Activated CD4-positive, CD25-positive, alpha-beta regulatory T cell (primary cell): Measurements from ENCODE around the gene RCC1.
A peak's percentile ranks its signal among the peaks of the same experiment; 100 is the strongest.
"Not testable (repeated sequence)": the region's sequence is repeated elsewhere in the genome, so short reads cannot be mapped to it uniquely, and the experiment has no call there.

Source experiments
- DNase-seq, 4 experiments: peaks; one replicate each; lab custom pipeline; 2025; lab: John Stamatoyannopoulos, UW

RCC1 gene, protein sequence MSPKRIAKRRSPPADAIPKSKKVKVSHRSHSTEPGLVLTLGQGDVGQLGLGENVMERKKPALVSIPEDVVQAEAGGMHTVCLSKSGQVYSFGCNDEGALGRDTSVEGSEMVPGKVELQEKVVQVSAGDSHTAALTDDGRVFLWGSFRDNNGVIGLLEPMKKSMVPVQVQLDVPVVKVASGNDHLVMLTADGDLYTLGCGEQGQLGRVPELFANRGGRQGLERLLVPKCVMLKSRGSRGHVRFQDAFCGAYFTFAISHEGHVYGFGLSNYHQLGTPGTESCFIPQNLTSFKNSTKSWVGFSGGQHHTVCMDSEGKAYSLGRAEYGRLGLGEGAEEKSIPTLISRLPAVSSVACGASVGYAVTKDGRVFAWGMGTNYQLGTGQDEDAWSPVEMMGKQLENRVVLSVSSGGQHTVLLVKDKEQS

DNA sequence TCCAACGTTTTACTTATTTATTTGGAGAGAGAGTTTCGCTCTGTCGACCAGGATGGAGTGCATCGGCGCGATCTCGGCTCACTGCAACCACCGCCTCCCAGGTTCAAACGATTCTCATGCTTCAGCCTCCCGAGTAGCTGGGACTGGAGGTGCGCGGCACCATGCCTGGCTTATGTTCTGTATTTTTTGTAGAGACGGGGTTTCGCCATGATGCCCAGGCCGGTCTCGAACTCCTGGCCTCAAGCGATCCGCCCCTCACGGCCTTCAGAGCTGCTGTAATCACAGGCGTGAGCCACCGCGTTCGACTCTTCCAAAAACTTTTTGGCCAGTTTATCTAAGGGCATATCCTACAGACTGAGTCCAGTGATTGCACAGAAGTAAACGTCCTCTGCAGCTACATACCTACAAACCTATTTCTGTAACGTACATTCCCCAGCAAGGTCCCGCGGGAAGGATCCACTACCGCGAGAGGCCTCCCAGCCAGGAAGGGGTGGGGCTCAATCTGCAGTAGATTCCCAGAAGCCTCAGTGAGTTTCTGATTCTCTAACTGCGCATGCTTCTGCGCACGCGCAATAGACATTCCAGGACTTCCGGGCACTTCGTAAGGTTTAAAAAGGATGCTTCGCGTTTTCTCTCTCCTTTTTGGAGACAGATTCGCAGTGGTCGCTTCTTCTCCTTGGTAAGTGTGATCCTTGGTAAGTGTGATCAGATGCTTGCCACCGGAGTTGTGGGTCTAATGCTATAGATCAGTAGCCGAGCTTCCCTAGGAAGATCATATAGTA, at the start of gene RCC1:
RCC1 (plus strand) TSS at position 638 of the 782 bp plus-strand sequence. CDS start 23,824 bp downstream, outside the sequence.
- DNase-seq = peak; percentile 79 to 90 (median 88)

DNA sequence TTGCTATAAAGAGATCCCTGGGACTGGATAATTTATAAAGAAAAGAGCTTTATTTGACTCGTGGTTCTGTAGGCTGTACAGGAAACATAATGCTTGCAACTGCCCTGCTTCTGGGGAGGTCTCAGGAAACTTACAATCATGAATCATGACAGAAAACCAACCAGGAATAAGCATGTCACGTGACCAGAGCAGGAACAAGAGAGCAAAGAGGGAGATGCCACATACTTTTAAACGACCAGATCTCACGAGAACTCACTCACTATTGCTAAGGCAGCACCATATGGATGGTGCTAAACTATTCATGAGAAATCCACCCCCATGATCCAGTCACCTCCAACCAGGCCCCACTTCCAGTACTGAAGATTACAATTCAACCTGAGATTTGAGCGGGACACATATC, 49.8 kb upstream of the RCC1 start:
- no peak for DNase-seq

DNA sequence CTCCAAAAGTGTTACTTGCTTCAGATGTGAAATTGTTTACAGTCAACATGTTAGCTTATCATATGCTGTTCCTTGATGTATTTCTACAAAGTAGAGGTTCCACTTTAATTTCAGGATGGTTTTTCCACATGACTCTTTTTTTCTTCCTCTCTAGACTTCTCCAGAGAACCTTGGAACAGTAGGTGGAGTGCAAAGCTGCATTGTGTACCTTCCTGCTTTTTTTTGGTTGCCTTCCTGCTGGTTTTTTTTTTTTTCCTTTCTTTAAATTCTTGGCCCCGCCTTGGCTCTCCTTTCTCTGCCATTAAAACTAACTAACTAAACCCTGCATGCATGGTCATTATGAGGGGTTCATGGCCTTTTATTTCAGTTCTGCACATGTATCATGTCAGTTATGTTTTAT, 48.2 kb upstream of the RCC1 start:
- DNase-seq = no peak

DNA sequence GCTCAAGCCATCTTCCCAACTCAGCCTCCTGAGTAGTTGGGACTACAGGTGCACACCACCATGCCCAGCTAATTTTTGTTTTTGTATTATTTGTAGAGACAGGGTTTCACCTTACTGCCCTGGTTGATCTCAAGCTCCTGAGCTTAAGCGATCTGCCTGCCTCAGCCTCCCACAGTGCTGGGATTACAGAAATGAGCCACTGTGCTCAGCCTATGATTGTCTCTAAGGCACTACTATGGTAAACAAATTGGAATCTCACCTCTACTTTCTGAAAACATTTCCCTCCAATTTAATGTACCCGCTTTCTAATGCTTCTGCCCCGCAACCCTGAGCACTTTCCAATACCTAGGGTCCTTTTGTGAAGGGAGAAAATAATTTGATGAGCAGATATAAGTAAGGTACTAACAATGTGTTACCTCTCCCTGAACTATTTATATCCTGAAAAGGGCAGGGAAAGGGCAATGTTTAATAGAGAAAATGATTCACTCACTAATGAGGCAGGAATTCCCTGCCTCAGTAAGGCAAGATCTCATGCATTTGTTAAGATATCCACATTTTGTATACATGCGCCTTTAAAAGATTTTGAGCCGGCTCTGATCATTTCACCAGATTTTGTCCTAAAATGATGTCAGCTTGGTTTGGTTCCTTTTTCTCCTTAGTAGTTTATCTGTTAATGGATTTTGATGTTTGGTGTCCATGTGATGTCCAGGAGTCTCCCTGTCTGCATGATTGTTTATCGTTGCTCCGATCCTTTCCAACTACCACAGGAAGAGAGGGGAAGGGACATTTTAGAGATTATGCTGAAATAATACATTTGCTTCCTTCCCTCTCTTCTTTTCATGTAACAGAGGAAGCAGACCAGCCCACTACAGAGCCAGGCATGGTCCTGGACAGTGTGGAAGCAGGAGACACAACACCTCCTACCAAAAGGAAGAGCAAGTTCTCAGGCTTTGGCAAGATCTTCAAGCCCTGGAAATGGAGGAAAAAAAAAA, 47.3 kb upstream of the RCC1 start:
- no peak for DNase-seq

DNA sequence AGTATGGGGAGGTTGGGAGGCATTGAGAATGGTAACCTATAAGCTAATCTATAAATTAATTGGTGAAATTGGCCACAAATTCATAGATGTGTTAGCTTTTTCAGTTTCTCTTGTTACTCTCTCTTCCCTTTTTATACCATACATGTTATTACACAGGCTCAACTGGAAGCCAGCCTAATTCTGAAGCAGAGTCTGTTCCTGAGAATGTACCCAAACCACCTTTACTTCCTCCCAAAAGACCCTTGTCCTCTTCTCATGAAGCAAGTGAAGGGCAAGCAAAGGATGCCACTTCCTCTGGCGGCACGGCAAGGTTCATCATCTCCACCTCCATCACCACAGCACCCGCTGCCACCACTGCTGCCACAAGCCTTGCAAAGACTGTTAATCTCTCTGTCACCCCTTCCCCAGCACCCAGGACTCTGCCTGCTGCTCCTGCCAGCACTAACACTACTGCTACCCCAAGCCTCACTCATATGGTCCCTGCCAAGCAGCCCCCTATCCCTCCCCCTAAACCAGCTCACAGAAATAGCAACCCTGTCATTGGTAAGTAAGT, 39.5 kb upstream of the RCC1 start:
- no peak for DNase-seq

DNA sequence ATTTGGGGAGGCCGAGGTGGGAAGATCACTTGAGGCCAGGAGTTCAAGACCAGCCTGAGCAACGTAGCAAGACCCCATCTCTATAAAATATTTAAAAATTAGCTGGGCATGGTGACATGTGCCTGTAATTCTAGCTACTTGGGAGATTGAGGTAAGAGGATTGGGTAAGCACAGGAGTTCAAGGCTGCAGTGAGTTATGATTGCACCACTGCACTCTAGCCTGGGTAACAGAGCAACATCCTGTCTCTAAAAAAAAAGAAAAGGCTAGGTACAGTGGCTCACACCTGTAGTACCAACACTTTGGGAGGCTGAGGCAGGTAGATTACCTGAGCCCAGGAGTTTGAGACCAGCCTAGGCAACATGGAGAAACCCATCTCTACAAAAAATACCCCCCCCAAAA, 35.7 kb upstream of the RCC1 start:
- DNase-seq = no peak

DNA sequence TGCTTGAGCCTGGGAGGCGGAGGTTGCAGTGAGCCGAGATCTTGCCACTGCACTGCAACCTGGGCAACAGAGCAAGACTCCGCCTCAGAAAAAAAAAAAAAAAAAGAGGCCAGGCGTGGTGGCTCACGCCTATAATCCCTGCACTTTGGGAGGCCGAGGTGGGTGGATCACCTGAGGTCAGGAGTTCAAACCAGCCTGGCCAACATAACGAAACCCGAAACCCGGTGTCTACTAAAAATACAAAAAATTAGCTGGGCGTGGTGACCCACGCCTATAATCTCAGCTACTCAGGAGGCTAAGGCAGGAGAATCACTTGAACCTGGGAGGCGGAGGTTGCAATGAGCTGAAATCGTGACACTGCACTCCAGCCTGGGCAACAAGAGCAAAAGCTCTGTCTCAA, 26.3 kb upstream of the RCC1 start:
- not testable (repeated sequence) for DNase-seq

DNA sequence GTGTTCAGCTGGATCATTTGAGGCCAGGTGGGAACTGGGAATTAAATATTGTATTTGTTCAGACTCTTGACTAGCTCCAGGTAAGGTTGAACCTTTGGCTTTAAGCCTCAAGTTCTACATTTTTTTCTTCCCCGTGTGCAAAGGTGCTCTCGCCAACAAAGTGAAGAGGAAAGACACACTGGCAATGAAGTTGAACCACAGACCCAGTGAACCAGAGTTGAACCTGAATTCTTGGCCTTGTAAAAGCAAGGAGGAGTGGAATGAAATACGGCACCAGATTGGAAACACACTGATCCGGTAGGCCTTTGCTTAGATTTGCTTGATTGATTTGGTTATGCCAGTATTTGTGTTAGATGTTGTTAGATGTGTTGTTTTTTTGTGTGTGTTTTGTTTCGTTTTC, 25.5 kb upstream of the RCC1 start:
- DNase-seq = no peak

DNA sequence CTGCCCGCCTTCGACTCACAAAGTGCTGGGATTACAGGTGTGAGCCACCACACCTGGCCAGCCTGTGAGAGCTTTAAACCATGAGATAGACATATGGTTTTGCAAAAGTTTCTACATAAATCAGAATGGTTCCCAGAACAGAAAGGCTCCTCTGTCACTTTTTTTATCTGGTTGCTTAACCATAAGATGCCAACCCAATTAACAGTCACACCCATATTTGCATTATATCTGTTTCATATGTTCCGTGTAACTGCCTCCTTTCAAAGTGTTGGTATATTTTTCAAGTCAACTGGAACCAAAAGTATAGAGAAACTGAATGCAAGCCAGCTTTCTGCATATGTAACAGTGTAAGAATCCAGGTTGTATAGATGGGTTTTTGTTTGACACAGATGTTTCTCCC, 23.7 kb upstream of the RCC1 start:
- no peak for DNase-seq

DNA sequence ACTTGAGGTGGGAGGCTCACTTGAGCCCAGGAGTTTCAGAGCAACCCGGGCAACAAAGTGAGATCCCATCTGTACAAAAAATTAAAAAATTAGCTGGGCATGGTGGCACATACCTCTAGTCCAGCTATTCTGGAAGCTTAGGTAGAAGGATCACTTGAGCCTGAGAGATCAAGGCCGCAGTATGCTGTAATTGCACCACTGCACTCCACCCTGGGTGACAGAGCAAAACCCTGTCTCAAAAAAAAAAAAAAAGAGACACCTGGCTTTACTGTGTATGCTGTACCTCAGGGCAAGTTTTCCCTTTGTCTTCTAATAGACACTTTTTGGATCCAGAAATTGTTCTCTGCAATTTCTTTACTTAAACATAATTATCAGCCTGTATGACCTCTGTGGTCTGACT, 23.1 kb upstream of the RCC1 start:
- no peak for DNase-seq

DNA sequence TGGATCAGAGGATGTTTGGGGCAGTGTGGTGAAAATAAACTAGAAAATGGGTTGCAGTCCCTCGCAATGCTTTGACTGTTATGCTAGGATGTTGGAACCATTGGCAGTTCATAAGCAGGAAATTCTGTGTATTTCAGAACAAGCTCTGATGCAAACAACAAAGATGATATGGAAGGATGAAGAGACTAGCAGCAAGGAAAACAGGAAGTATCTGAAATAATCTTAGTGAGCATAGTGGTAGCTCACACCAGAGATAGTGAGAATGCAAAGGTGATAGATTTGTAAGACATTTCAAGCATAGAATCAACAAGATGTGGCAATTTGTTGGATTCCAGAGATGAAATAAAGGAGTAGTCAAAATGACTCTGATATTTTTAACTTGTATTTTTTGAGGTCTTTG, 11.1 kb upstream of the RCC1 start:
- no peak for DNase-seq

DNA sequence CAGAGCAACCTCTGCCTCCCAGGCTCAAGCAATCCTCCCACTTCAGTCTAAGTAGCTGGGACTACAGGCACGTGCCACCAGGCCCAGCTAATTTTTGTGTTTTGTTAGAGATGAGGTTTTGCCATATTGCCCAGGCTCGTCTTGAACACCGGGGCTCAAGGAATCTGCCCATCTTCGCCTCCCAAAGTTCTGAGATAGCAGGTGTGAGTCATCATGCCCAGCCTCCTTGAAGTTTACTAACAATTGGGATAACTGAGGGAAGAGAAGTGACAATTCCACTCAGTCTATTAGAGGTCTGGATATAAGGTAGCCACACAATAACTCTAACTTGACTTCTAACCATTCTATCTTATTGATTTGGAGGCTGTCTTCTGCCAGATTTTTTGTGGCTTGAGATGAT, 6.3 kb upstream of the RCC1 start:
- no peak for DNase-seq

DNA sequence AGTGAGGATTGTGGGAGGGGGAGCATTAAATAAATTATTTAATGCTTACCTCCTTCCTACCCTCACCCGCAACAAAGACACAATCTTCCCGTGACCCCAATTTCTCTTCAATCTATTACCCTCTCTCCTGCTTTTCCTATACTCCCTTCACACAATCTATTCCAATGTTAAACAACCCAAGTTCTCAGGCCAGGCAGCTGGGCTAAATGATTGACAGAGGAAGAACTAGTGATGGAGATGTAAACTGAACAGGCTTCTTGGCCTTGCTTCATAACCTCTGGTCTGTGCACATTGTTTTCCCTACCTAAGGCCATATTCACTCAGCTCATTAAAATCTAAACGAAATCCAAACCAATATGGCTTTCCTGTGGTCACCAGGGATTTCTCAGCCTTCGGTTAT, 3.9 kb upstream of the RCC1 start:
- DNase-seq = no peak

DNA sequence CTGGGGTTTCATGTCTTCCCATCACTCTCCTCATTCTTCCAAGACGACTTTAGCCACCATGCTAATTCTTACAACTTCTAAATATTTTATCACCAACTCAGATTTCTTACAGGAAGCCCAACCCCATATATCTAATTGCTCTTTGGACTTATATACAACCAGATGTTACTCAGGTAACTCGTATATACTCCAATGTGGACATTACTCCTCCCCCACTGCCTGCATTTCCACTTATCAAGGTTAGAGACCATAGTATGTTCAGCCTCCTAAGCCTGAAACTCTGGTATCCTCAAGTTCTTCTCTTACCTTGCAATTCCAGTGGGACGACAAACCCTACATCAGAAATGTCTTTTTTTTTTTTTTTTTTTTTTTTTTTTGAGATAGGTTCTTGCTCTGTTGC, 2.7 kb upstream of the RCC1 start:
- DNase-seq = no peak

DNA sequence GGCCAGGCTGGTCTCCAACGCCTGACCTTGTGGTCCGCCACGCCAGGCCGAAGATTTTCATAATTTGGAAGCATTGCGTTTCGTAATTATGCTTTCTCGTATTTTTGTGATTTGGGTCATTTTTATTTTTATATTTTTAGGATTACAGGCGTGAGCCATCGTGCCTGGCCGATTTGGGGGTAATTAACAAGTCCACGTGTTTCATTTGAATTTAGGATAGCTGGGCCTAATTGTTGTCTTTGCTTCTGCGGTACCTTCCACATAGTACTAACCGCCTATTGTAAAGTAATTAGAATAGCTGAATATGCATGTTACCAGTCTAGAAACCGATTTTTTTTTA, 1.0 kb downstream of the RCC1 start:
- no peak for DNase-seq

DNA sequence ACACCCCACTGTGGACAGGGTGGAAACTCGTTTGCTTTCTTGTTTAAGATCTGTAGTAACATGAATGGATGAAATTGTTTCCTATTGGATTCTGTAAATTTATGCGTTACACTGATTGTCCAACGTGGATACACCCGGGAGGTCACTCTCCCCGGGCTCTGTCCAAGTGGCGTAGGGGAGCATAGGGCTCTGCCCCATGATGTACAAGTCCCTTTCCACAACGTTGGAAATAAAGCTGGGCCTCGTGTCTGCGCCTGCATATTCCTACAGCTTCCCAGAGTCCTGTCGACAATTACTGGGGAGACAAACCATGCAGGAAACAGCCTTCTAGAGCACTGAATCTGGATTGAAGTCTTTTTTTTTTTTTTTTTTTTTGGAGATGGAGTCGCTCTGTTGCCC, 1.4 kb downstream of the RCC1 start:
- DNase-seq = no peak

DNA sequence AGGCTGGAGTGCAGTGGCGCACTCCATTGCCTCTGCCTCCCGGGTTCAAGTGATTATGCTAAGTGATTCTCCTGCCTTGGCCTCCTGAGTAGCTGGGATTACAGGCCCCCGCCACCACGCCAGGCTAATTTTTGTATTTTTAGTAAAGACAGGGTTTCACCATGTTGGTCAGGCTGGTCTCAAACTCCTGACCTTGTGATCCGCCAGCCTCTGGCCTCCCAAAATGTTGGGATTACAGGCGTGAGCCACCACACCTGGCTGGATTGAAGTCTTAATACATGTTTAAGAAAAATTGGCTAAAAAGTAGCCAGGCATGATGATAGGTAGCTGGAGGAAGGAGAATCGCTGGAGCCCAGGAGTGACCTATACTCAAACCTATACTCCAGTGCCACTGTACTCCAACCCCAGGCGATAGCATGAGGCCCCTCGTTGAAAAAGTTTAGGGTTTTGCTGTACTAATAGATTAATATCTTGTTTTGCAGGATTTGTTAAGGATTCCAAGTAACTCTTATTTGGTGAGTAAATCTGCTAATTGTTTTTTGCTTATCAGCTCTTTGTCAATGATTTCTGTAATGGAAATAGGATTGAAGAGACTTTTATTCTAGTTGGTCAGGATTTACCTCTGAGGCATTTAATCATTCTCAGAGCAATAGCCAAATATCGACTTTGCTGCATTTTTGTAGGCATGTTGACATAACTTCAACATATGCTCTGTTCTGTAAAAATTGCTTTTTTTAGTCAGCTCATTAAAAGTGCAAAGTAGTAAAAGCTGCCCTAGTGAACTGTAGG, 2.0 kb downstream of the RCC1 start:
- DNase-seq = peak in 1 of 4 experiments; percentile 16

DNA sequence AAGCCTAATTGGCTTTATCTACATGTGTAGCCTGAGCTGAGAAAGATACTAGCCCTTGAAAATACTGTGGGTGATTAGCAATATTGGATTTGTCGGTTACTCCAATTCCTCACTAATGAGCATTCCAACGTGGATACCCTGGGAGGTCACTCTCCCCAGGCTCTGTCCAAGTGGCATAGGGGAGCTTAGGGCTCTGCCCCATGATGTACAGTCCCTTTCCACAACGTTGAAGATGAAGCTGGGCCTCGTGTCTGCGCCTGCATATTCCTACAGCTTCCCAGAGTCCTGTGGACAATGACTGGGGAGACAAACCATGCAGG, 2.6 kb downstream of the RCC1 start:
- no peak for DNase-seq

DNA sequence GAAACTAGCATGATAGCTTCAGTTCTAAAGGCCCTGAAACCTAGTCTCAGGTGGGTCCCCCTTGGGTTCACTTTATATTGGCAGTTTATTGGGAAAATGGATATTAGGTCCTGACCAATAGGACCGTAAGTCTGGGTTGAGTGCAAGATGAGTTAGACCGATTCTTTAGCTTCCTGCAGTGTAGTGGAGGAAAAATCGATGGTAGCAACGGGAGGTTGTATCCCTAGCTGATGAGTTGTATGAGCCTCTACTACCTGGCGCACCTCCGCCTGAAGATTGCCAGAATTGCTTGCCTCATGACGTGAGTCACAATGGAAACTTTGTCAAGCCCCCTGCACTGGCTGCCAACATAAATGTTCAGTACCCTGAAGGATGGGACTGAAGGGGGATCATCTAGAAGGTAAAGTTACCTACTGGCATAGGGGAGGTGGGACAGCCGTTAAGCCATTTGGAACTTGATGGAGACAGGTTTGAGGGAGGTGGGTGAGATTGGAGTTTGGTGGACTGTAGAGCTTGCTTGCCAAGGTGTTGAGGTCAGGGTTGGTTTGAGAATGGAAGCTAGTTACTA, 3.9 kb downstream of the RCC1 start:
- peak in 1 of 4 experiments; percentile 38 for DNase-seq

DNA sequence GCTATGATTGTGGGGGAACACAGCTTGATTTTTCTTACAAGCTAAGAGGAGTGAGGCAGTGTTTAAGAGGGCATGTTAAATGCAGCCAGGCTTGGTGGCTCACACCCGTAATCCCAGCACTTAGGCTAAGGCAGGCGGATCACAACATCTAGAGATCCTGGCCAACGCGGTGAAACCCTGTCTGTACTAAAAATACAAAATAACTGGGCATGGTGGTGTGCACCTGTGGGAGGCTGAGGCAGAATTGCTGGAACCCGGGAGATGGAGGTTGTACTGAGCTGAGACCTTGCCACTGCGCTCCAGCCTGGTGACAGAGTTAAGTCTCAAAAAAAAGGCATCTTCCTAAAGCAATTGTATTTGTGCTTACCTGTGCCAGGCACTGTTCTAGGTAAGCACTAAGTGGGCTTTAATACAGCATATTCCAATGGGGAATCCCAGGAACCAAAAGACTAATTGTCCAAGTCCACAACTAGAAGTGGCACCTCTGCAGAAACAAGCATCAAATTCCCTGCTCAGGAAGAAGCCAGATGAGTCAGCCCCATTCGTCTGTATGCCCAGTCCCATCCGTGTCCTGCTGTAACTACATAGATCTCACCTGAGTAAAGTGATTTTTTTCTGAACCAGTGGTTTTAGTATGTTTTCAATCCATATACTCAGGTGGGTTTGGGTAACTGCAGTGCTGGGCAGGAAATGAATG, 4.6 kb downstream of the RCC1 start:
- no peak for DNase-seq
